ENCODE results near the gene FMNL2.

Gene FMNL2

GRCh38 chr2:152355409-152355831 is 20.4 kb downstream of the FMNL2 start:
- TF ChIP-seq CTCF (IDR thresholded peaks at IDR 0.05; ENCODE audit: low read depth, low read length, missing control alignments) = no peak
- H3K27ac ChIP-seq = no peak overlapping the region
- no peak for DNase-seq
- H3K4me3 ChIP-seq (ENCODE audit: low read depth, low read length) = no peak overlapping the region
- no peaks in the 10 kb centered on the region for H3K27me3 ChIP-seq (replicated peaks)
- in situ Hi-C loops (cut with HindIII; ENCODE audit: low pct_ligation_motif_present, low sequenced_read_pairs) = no loop called here
- no peaks in the 10 kb centered on the region for H3K36me3 ChIP-seq (replicated peaks)

GRCh38 chr2:152359573-152360363 is 24.8 kb downstream of the FMNL2 start:
- no peaks in the 10 kb centered on the region for H3K27me3 ChIP-seq (replicated peaks)
- no peak for TF ChIP-seq CTCF (IDR thresholded peaks at IDR 0.05; ENCODE audit: low read depth, low read length, missing control alignments)
- no peaks in the 10 kb centered on the region for H3K36me3 ChIP-seq (replicated peaks)
- no peak for DNase-seq
- no peak overlapping the region for H3K27ac ChIP-seq
- H3K4me3 ChIP-seq (ENCODE audit: low read depth, low read length) = no peak overlapping the region
- in situ Hi-C loops (cut with HindIII; ENCODE audit: low pct_ligation_motif_present, low sequenced_read_pairs) = no loop called here

GRCh38 chr2:152363936-152364335 is 29.0 kb downstream of the FMNL2 start:
- H3K4me3 ChIP-seq (ENCODE audit: low read depth, low read length) = no peak overlapping the region
- H3K27ac ChIP-seq = no peak overlapping the region
- H3K27me3 ChIP-seq (replicated peaks) = no peaks in the 10 kb centered on the region
- in situ Hi-C loops (cut with HindIII; ENCODE audit: low pct_ligation_motif_present, low sequenced_read_pairs) = no loop called here
- H3K36me3 ChIP-seq (replicated peaks) = no peaks in the 10 kb centered on the region
- DNase-seq = no peak
- TF ChIP-seq CTCF (IDR thresholded peaks at IDR 0.05; ENCODE audit: low read depth, low read length, missing control alignments) = no peak

GRCh38 chr2:152367547-152368390 is 32.8 kb downstream of the FMNL2 start:
- H3K27me3 ChIP-seq (replicated peaks) = no peaks in the 10 kb centered on the region
- in situ Hi-C loops (cut with HindIII; ENCODE audit: low pct_ligation_motif_present, low sequenced_read_pairs) = no loop called here
- TF ChIP-seq CTCF (IDR thresholded peaks at IDR 0.05; ENCODE audit: low read depth, low read length, missing control alignments) = no peak
- no peak for DNase-seq
- no peak overlapping the region for H3K4me3 ChIP-seq (ENCODE audit: low read depth, low read length)
- no peaks in the 10 kb centered on the region for H3K36me3 ChIP-seq (replicated peaks)
- H3K27ac ChIP-seq = no peak overlapping the region

- no peaks in the 10 kb centered on the region for H3K27me3 ChIP-seq (replicated peaks)
- peak overlapping the region; percentile 56 for H3K27ac ChIP-seq
- H3K4me3 ChIP-seq (ENCODE audit: low read depth, low read length) = no peak overlapping the region
- in situ Hi-C loops (cut with HindIII; ENCODE audit: low pct_ligation_motif_present, low sequenced_read_pairs) = no loop called here
- H3K36me3 ChIP-seq (replicated peaks) = no peaks in the 10 kb centered on the region
- DNase-seq = peak; percentile 85
- no peak for TF ChIP-seq CTCF (IDR thresholded peaks at IDR 0.05; ENCODE audit: low read depth, low read length, missing control alignments)
These were observed 34.3 kb downstream of the FMNL2 start for GRCh38 chr2:152369176-152369860.

All from brain microvascular endothelial cell (primary cell).